GM12892 (cell line): ENCODE data around the gene TOX4.

ENCODE experiments used
- POLR2A ChIP-seq: IDR thresholded peaks from 2 replicates; pipeline ENCODE4 v1.6.1; 2011; ENCODE audit warnings: low read depth, low read length, control low read depth
- TAF1 ChIP-seq: IDR thresholded peaks from 2 replicates; pipeline ENCODE4 v1.6.1; 2011; ENCODE audit warnings: low read depth, mild to moderate bottlenecking, control low read depth, low read length, borderline replicate concordance

DNA sequence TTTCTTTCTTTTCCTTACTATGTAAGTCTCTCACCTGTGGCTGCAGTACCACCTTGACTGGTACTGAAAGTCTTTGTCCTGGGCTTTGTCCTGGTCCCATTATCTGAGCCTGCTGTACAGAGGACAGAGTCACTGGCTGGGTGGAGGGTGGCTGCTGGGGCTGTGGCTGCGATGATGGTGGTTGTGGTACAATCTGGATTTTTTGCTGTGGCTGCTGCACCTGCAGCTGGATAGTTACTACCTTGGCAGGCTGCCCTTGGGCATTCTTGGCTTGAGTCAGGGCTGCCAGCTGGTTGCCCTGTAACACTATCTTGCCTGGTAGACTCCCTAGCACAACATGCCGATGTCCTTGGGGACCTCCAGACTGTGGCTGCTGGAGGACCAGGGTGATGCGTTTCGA lies 48.1 kb upstream of the TOX4 start:
- TF ChIP-seq TAF1 (no peak), POLR2A (no peak)
